HCT116 (cell line): ENCODE data around the gene DEFB124. TPM values are rescaled to one million over a fixed set of nuclear protein-coding genes. Genes with fewer than 3 reads are reported as not detected.

Experiments
- ATAC-seq: fragments of 200-7000 bp; cut with Tn5 transposase; 2 replicates; pipeline ENCODE4 v1.9.1; 2020; ENCODE audit warnings: mild to moderate bottlenecking, moderate library complexity
- BruUV-seq: library from RNA; stranded (reverse); fragments of 400-500 nt; replicated peaks from 2 replicates; lab custom pipeline; 2021; lab: Mats Ljungman, UMichigan
- CTCF ChIA-PET: fragments of 300-600 bp; sonication (Branson Sonifier 250); formaldehyde crosslinking; loops from one replicate; lab custom pipeline; 2021; ENCODE audit warnings: antibody characterized with exemption; lab: Charles Lee
- POLR2A ChIA-PET: fragments of 300-600, 350-600 bp; sonication (Branson Sonifier 250); formaldehyde crosslinking; loops from one replicate; lab custom pipeline; 2021; ENCODE audit warnings: antibody characterized with exemption; lab: Charles Lee
- RAD21 ChIA-PET, 2 experiments: fragments of 300-600 bp; sonication (Branson Sonifier 250); formaldehyde crosslinking; loops; one replicate each; lab custom pipeline; 2023; ENCODE audit warnings: low total read pairs in 2 of 2; ENCODE audit not compliant: uncharacterized antibody in 2 of 2, unreplicated experiment in 2 of 2, low non-redundant PET in 1 of 2; lab: Charles Lee
- DNase-seq: peaks from one replicate; pipeline ENCODE4 v3.0.0-alpha.2; 2010; ENCODE audit warnings: low read depth, low spot score
- H2AFZ ChIP-seq: fragments of 200-600 bp; shearing (Covaris generic), sonication (generic); 2 replicates; pipeline ENCODE4 v1.6.1; 2017; ENCODE audit warnings: low read depth, mixed run types, mixed read lengths, antibody characterized with exemption, low read length; ENCODE audit not compliant: poor library complexity, severe bottlenecking
- H3K27ac ChIP-seq: 2 replicates; pipeline ENCODE4 v1.5.1; 2012; ENCODE audit warnings: low read depth, low read length
- H3K27me3 ChIP-seq: fragments of 200-600 bp; sonication (generic); 2 replicates; pipeline ENCODE4 v1.6.1; 2016; ENCODE audit warnings: mixed run types, low read length, mixed read lengths; ENCODE audit not compliant: insufficient read depth
- H3K36me3 ChIP-seq, 2 experiments: fragments of 200-500 bp in 1 of 2; fragments of 200-600 bp in 1 of 2; sonication (Bioruptor generic) in 1 of 2; sonication (generic) in 1 of 2; 2 replicates each; pipeline versions ENCODE4 v1.5.1 to v1.6.1; 2014 to 2016; ENCODE audit warnings: low read length in 2 of 2, inconsistent platforms in 1 of 2, mixed read lengths in 1 of 2, mixed run types in 1 of 2; ENCODE audit not compliant: insufficient read depth in 2 of 2, control insufficient read depth in 1 of 2
- H3K4me1 ChIP-seq, 2 experiments: fragments of 200-600 bp in 1 of 2; sonication (generic) in 1 of 2; 2 replicates each; pipeline versions ENCODE4 v1.5.1 to v1.6.1; 2012 to 2017; ENCODE audit warnings: low read length in 2 of 2, inconsistent platforms in 1 of 2, mild to moderate bottlenecking in 1 of 2, mixed read lengths in 1 of 2, mixed run types in 1 of 2, moderate library complexity in 1 of 2; ENCODE audit not compliant: insufficient read depth in 2 of 2, control insufficient read depth in 1 of 2
- H3K4me2 ChIP-seq: fragments of 200-600 bp; sonication (generic); 2 replicates; pipeline ENCODE4 v1.6.1; 2017; ENCODE audit warnings: mixed run types, low read length, mixed read lengths
- H3K4me3 ChIP-seq, 2 experiments: fragments of 200-600 bp in 1 of 2; sonication (generic) in 1 of 2; replicated peaks in 1 of 2; 2 replicates each; pipeline ENCODE4 v1.5.1; 2011 to 2016; ENCODE audit warnings: low read length in 2 of 2, control low read depth in 1 of 2, low read depth in 1 of 2, mild to moderate bottlenecking in 1 of 2, mixed read lengths in 1 of 2, mixed run types in 1 of 2
- H3K79me2 ChIP-seq: fragments of 200-600 bp; sonication (generic); 2 replicates; pipeline ENCODE4 v1.6.1; 2017; ENCODE audit warnings: mild to moderate bottlenecking, mixed run types, low read length, moderate library complexity, mixed read lengths; ENCODE audit not compliant: insufficient read depth
- H3K9ac ChIP-seq: fragments of 200-600 bp; sonication (generic); 2 replicates; pipeline ENCODE4 v1.6.1; 2016; ENCODE audit warnings: low read length, mixed read lengths
- H3K9me2 ChIP-seq: fragments of 200-600 bp; sonication (generic), shearing (Covaris generic); 2 replicates; pipeline ENCODE4 v1.6.1; 2017; ENCODE audit warnings: mixed run types, mild to moderate bottlenecking, moderate library complexity; ENCODE audit not compliant: insufficient read depth
- H3K9me3 ChIP-seq, 2 experiments: fragments of 200-500 bp in 1 of 2; fragments of 200-600 bp in 1 of 2; sonication (Bioruptor generic) in 1 of 2; sonication (generic) in 1 of 2; 2 replicates each; pipeline ENCODE4 v1.6.1; 2014 to 2017; ENCODE audit warnings: low read length in 2 of 2, mixed read lengths in 2 of 2, inconsistent platforms in 1 of 2, low read depth in 1 of 2, mild to moderate bottlenecking in 1 of 2, mixed run types in 1 of 2, moderate library complexity in 1 of 2; ENCODE audit not compliant: control insufficient read depth in 1 of 2, insufficient read depth in 1 of 2
- H4K20me1 ChIP-seq: fragments of 200-600 bp; sonication (generic), shearing (Covaris generic); 2 replicates; pipeline ENCODE4 v1.6.1; 2017; ENCODE audit warnings: mixed run types, mild to moderate bottlenecking, moderate library complexity; ENCODE audit not compliant: insufficient read depth
- EZH2 ChIP-seq: fragments of 200-600 bp; sonication (generic); IDR thresholded peaks from 2 replicates; pipeline ENCODE4 v1.6.1; 2017; ENCODE audit warnings: antibody characterized with exemption, mixed run types
- FOSL1 ChIP-seq: IDR thresholded peaks from 2 replicates; pipeline ENCODE4 v1.6.1; 2012; ENCODE audit warnings: low read depth
- MAX ChIP-seq: IDR thresholded peaks from 2 replicates; pipeline ENCODE4 v1.6.1; 2012
- REST ChIP-seq: IDR thresholded peaks from 2 replicates; pipeline ENCODE4 v1.6.1; 2012; ENCODE audit warnings: low read depth
- SIN3A ChIP-seq: IDR thresholded peaks from 2 replicates; pipeline ENCODE4 v1.6.1; 2012; ENCODE audit warnings: low read depth
- YY1 ChIP-seq: IDR thresholded peaks from 2 replicates; pipeline ENCODE4 v1.6.1; 2011; ENCODE audit warnings: low read length, low read depth, moderate library complexity, mild to moderate bottlenecking; ENCODE audit not compliant: insufficient replicate concordance; ENCODE audit errors: extremely low read depth
- ZFX ChIP-seq: fragments of 450-650 bp; IDR thresholded peaks from 2 replicates; pipeline ENCODE4 v1.6.1; 2017
- intact Hi-C: fragments of 100-400 bp; cut with micrococcal nuclease; formaldehyde crosslinking; loops from 2 replicates; pipeline ENCODE4 v1.10.0; 2022
- total RNA-seq: library from RNA; stranded (reverse); gene quantifications from one replicate; pipeline ENCODE4 v1.2.1, GENCODE V29; 2021; ENCODE audit not compliant: unreplicated experiment
- TF ChIP-seq, protein P1 (sequence below), 3 experiments: fragments of 200-600 bp in 1 of 3; sonication (generic) in 1 of 3; IDR thresholded peaks in 2 of 3; conservative IDR thresholded peaks in 1 of 3; 2 replicates each; pipeline ENCODE4 v1.5.1; 2012 to 2017; ENCODE audit warnings: low read depth in 2 of 3, low read length in 2 of 3, antibody characterized with exemption in 1 of 3, borderline replicate concordance in 1 of 3, control low read depth in 1 of 3, mild to moderate bottlenecking in 1 of 3, mixed read lengths in 1 of 3, mixed run types in 1 of 3, moderate library complexity in 1 of 3; ENCODE audit not compliant: insufficient read depth in 1 of 3

The DEFB124 gene
- total RNA-seq, 1 experiment from 2014 or later = not detected

DNA sequence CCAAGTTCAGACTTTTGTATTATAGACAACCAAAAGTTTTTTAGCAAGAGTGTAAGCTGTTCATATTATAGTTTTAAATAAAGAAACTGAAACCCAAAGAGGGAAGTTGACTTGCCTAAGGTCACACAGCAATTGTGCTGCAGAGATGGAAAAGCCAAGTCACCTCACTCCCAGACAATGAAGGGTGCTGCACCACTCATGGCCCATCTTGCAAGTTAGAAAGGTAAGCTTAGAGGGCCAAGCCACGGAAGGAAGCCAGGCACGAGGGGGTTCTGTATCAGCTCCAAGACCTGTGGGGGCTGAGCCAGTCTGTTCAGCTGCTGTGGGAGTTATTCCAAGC, 860 bp downstream of the DEFB124 start (continued):
- TF ChIP-seq, protein P1, sequence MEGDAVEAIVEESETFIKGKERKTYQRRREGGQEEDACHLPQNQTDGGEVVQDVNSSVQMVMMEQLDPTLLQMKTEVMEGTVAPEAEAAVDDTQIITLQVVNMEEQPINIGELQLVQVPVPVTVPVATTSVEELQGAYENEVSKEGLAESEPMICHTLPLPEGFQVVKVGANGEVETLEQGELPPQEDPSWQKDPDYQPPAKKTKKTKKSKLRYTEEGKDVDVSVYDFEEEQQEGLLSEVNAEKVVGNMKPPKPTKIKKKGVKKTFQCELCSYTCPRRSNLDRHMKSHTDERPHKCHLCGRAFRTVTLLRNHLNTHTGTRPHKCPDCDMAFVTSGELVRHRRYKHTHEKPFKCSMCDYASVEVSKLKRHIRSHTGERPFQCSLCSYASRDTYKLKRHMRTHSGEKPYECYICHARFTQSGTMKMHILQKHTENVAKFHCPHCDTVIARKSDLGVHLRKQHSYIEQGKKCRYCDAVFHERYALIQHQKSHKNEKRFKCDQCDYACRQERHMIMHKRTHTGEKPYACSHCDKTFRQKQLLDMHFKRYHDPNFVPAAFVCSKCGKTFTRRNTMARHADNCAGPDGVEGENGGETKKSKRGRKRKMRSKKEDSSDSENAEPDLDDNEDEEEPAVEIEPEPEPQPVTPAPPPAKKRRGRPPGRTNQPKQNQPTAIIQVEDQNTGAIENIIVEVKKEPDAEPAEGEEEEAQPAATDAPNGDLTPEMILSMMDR (IDR thresholded peaks at IDR 0.05 in 2 of 3, conservative IDR thresholded peaks at IDR 0.05 in 1 of 3; ENCODE audit: borderline replicate concordance in 1 of 3, insufficient read depth in 1 of 3, low read depth in 2 of 3, low read length in 2 of 3) = no peak
- no peak for TF ChIP-seq ZFX
- TF ChIP-seq MAX = no peak
- TF ChIP-seq EZH2 = no peak
- TF ChIP-seq SIN3A = no peak
- TF ChIP-seq YY1 = no peak
- no peak for TF ChIP-seq REST

GRCh38 chr20:31473331-31474096, 1.4 kb downstream of the DEFB124 start:
- no peaks in the 10 kb centered on the region for H4K20me1 ChIP-seq
- no peaks in the 10 kb centered on the region for H3K79me2 ChIP-seq
- ChIA-PET POLR2A (no interaction called here), CTCF (no interaction called here), RAD21 (no interaction called here)
- no peak overlapping the region for H3K27ac ChIP-seq
- H2AFZ ChIP-seq = no peak overlapping the region
- no peak overlapping the region for H3K4me2 ChIP-seq
- no peak overlapping the region for H3K4me3 ChIP-seq
- BruUV-seq = no TSS peak
- DNase-seq = no peak
- no peaks in the 10 kb centered on the region for H3K27me3 ChIP-seq
- intact Hi-C loops = no loop called here
- no peak overlapping the region for H3K9ac ChIP-seq
- no peaks in the 10 kb centered on the region for H3K36me3 ChIP-seq
- H3K4me1 ChIP-seq = no peaks in the 10 kb centered on the region
- no peaks in the 10 kb centered on the region for H3K9me3 ChIP-seq
- no peaks in the 10 kb centered on the region for H3K9me2 ChIP-seq
- ATAC-seq = no peak
- no peak for TF ChIP-seq FOSL1
